Type B pancreatic cell (in vitro differentiated cells): ENCODE data around the gene SDCBP2. TPM values are rescaled to one million over a fixed set of nuclear protein-coding genes. Genes with fewer than 3 reads are reported as not detected.

Experiments
- DNase-seq: peaks from one replicate; pipeline ENCODE4 v3.0.0; 2021; ENCODE audit warnings: mixed read lengths; ENCODE audit not compliant: unreplicated experiment; ENCODE audit errors: extremely low spot score
- H3K27ac Mint-ChIP-seq: 2 replicates; pipeline ENCODE4 v1.8.0; 2021; ENCODE audit warnings: mild to moderate bottlenecking, mixed read lengths
- H3K27me3 Mint-ChIP-seq: 2 replicates; pipeline ENCODE4 v1.8.0; 2021; ENCODE audit warnings: mixed read lengths
- H3K36me3 Mint-ChIP-seq: 2 replicates; pipeline ENCODE4 v1.8.0; 2021; ENCODE audit warnings: mixed read lengths
- H3K4me1 Mint-ChIP-seq: one replicate; pipeline ENCODE4 v1.8.0; 2021; ENCODE audit warnings: mixed read lengths; ENCODE audit not compliant: unreplicated experiment
- H3K4me3 Mint-ChIP-seq: 2 replicates; pipeline ENCODE4 v1.8.0; 2021; ENCODE audit warnings: mild to moderate bottlenecking, mixed read lengths
- H3K9me3 Mint-ChIP-seq: 2 replicates; pipeline ENCODE4 v1.8.0; 2021; ENCODE audit warnings: mixed read lengths
- total RNA-seq: library from RNA; stranded (reverse); gene quantifications from 2 replicates; pipeline ENCODE4 v1.2.1, GENCODE V29; 2021; ENCODE audit warnings: low replicate concordance
- TF ChIP-seq, protein P1 (sequence below): fragments of 200-600 bp; sonication (generic); conservative IDR thresholded peaks from 2 replicates; pipeline ENCODE4 v1.5.0; 2021; ENCODE audit warnings: antibody characterized with exemption, mild to moderate bottlenecking

Gene SDCBP2
- total RNA-seq, 1 donor from 2014 or later, result 4.9 TPM

DNA sequence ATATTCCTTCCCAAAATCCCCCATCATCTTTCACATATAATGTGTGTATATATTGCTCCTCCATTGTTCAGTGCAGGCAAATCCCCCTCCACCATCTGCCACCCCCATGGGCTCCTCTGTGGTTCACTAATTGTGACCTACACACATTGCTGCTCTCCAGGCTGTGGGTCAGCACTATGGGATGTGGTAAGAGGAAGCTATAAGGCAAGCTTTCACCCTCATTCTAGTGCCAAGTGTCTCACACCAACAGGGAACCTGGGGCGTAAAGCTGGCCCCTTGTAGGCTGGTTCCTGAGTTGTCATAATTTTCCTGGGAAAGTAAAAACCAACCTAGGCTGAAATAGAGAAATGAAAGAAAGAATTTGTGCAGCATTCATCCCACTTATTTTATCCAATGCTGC lies 47.1 kb upstream of the SDCBP2 start:
- TF ChIP-seq, protein P1, sequence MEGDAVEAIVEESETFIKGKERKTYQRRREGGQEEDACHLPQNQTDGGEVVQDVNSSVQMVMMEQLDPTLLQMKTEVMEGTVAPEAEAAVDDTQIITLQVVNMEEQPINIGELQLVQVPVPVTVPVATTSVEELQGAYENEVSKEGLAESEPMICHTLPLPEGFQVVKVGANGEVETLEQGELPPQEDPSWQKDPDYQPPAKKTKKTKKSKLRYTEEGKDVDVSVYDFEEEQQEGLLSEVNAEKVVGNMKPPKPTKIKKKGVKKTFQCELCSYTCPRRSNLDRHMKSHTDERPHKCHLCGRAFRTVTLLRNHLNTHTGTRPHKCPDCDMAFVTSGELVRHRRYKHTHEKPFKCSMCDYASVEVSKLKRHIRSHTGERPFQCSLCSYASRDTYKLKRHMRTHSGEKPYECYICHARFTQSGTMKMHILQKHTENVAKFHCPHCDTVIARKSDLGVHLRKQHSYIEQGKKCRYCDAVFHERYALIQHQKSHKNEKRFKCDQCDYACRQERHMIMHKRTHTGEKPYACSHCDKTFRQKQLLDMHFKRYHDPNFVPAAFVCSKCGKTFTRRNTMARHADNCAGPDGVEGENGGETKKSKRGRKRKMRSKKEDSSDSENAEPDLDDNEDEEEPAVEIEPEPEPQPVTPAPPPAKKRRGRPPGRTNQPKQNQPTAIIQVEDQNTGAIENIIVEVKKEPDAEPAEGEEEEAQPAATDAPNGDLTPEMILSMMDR, result no peak
- H3K4me1 Mint-ChIP-seq, result peaks cover 48% of the 10 kb centered on the region
- no peak for DNase-seq
- H3K27ac Mint-ChIP-seq, result no peak overlapping the region
- no peak overlapping the region for H3K4me3 Mint-ChIP-seq
- no peaks in the 10 kb centered on the region for H3K27me3 Mint-ChIP-seq
- H3K9me3 Mint-ChIP-seq, result no peaks in the 10 kb centered on the region
- peaks cover 5% of the 10 kb centered on the region for H3K36me3 Mint-ChIP-seq

DNA sequence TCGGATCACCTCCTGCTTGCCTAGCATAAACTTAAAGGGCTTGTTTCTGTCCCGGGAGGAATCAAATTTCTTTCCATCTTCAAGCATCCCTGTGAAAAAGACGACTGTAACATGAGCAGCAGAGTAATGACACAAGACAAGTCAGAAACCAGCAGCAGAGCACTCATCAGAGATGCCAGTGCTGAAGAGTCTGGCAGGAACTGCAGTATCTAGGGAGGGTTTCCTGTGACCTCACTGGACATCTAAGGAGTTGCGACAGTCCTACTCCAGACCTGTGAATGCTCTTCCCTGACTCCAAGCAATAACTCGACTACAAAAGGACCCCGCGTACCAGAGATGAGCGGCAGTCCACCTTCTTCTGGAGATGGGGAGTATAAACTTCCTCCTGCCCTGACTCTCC lies 46.6 kb upstream of the SDCBP2 start:
- no peaks in the 10 kb centered on the region for H3K27me3 Mint-ChIP-seq
- H3K27ac Mint-ChIP-seq, result no peak overlapping the region
- TF ChIP-seq, protein P1, result no peak
- H3K9me3 Mint-ChIP-seq, result no peaks in the 10 kb centered on the region
- peaks cover 5% of the 10 kb centered on the region for H3K36me3 Mint-ChIP-seq
- H3K4me1 Mint-ChIP-seq, result peaks cover 48% of the 10 kb centered on the region
- DNase-seq, result no peak
- no peak overlapping the region for H3K4me3 Mint-ChIP-seq

DNA sequence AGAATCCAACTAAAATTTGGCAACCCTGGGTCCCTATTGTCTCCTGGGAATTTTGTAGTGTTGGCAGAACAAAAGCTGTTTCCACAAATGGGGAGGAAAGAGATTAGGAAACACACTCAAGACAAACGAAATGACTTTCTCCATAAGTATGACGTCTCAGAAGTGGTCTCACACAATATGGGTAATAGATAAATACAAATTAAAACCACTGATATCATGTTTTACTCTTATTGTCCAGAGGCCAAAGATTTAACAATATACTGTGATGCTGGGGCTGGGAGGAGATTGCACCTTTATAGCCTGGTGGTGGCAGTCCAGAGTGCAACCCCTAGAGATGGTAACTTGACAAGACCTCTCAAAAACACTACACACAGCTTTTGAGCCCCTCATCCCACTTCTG lies 45.3 kb upstream of the SDCBP2 start:
- H3K9me3 Mint-ChIP-seq, result no peaks in the 10 kb centered on the region
- H3K27me3 Mint-ChIP-seq, result no peaks in the 10 kb centered on the region
- H3K4me1 Mint-ChIP-seq, result peaks cover 37% of the 10 kb centered on the region
- H3K36me3 Mint-ChIP-seq, result peaks cover 5% of the 10 kb centered on the region
- TF ChIP-seq, protein P1, result no peak
- H3K4me3 Mint-ChIP-seq, result no peak overlapping the region
- no peak overlapping the region for H3K27ac Mint-ChIP-seq
- no peak for DNase-seq

DNA sequence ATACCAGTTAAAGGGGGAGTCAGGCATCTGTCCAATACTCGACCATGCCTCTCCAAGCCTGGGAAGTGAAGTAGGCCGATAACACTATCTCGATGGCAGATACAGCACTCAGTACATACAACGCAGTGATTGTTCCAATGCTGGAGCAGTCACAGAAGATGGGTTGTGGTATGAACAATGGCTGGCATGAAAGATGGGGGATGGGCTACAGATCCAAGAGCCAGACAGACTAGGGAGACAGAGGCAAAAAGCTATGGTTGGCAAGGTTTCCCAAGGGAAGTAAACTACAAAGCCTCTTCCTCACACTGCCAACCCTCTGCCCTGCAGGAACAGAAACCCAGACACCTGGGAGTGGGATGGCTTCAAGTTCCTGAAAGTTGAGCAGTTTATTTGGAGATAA lies 44.7 kb upstream of the SDCBP2 start:
- H3K27ac Mint-ChIP-seq, result no peak overlapping the region
- H3K27me3 Mint-ChIP-seq, result no peaks in the 10 kb centered on the region
- H3K9me3 Mint-ChIP-seq, result no peaks in the 10 kb centered on the region
- peaks cover 31% of the 10 kb centered on the region for H3K4me1 Mint-ChIP-seq
- no peak overlapping the region for H3K4me3 Mint-ChIP-seq
- no peak for DNase-seq
- H3K36me3 Mint-ChIP-seq, result peaks cover 5% of the 10 kb centered on the region
- TF ChIP-seq, protein P1, result no peak

DNA sequence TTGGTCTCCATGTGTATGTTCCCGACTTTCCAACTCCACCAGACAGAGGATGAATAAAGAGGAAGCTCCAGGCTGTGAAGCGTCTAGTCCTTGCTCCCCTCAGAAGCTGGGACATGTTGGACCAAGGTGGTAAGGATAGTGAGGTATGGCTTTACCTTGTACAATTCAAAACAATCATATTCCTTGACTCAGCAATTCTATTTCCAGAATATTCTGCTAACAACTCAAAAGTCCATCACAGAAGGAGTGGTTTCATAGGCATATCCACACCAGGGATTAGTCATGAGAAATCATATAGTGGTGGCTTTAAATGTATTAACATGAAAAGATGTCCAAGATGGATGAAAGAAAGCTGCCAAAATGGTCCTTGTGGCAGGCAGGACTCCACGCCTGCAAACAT lies 44.1 kb upstream of the SDCBP2 start:
- Mint-ChIP-seq H3K27ac (no peak overlapping the region), H3K4me3 (no peak overlapping the region), H3K4me1 (peaks cover 26% of the 10 kb centered on the region), H3K9me3 (no peaks in the 10 kb centered on the region), H3K27me3 (no peaks in the 10 kb centered on the region), H3K36me3 (peaks cover 7% of the 10 kb centered on the region)
- DNase-seq, result no peak
- TF ChIP-seq, protein P1, result no peak
